GM18505 (cell line): Measurements from ENCODE around the gene UGT1A9.
"Not testable (repeated sequence)": the region's sequence is repeated elsewhere in the genome, so short reads cannot be mapped to it uniquely, and the experiment has no call there.

Experiments used
- ATAC-seq: cut with Tn5 transposase; IDR thresholded peaks from one replicate; pipeline ENCODE4 v1.9.1; 2021; ENCODE audit not compliant: unreplicated experiment
- POLR2A ChIP-seq: IDR thresholded peaks from 4 replicates; pipeline ENCODE4 v1.6.1; 2011; ENCODE audit warnings: borderline replicate concordance; ENCODE audit not compliant: insufficient read depth, insufficient read length; ENCODE audit errors: extremely low read depth

UGT1A9 gene

DNA sequence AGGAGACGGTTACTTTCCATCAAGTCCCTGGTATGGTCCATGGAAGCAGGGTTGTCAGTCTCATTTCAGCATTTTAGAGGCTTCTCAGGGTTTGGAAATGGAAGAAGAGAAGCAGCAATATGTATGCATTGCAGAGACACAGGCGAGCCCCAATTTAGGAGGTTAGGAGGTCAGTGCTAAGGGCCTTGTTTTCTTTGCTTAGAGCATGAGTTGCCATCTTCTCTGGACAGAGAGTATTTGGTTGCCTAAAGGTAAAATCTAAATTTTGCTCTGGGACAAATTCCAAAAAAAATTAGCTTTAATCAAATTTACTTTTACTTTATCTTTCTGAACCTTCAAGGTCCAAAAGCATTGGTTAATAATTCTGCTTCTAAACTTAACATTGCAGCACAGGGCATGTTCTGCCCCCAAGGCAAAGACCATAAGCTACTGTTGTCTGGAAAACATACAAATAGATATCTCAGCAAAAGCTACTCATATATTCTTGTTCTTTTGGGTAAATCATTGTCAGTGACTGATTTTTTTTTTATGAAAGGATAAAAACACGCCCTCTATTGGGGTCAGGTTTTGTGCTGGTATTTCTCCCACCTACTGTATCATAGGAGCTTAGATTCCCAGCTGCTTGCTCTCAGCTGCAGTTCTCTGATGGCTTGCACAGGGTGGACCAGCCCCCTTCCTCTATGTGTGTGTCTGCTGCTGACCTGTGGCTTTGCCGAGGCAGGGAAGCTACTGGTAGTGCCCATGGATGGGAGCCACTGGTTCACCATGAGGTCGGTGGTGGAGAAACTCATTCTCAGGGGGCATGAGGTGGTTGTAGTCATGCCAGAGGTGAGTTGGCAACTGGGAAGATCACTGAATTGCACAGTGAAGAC is at the start of gene UGT1A9:
Gene UGT1A9, plus strand, starts transcription at position 609 of the 872 bp plus-strand sequence. Its CDS starts 37 bp downstream, at position 646.
- TF ChIP-seq POLR2A, result no peak
- ATAC-seq, result no peak

DNA sequence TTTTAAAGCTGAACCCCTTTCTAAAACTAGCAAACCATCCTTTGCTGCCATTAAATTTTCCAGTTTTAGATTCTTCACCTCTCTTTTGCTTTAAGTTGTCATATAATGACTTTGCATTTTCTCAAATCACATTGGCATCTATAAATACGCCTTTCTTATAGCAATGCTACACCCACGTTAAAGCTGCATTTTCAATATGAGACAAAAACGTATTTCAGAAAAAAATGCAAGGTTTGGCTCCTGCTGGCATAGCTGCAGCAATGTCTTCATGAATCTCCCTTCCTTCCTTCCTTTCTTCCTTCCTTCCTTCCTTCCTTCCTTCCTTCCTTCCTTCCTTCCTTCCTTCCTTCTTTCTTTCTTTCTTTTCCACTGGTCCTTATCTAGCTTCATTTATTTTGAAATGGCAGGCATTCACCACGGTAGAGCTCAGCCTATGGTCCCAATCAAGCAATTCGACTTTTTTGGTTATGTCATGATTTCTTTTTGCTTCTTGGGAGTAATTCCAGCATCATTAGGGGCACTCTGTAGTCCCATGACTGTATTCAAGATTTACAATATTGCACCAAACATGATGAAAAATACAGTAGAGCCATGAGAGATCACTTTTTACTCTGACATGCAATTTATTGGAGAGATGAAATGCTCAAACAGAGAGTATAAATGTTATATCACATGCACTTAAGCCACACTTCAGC is 44.2 kb upstream of the UGT1A9 start:
- no peak for ATAC-seq
- TF ChIP-seq POLR2A, result no peak

DNA sequence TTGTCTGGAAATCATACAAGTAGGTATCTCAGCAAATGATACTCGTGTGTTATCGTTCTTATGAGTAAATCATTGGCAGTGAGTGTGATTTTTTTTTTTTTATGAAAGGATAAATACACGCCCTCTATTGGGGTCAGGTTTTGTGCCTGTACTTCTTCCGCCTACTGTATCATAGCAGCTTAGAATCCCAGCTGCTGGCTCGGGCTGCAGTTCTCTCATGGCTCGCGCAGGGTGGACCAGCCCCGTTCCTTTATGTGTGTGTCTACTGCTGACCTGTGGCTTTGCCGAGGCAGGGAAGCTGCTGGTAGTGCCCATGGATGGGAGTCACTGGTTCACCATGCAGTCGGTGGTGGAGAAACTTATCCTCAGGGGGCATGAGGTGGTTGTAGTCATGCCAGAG is 35.4 kb upstream of the UGT1A9 start, which contains the start of gene UGT1A10:
Gene UGT1A10, plus strand, starts transcription at position 143 of the 400 bp plus-strand sequence. Its CDS starts 75 bp downstream, at position 218.
- ATAC-seq, result not testable (repeated sequence)

DNA sequence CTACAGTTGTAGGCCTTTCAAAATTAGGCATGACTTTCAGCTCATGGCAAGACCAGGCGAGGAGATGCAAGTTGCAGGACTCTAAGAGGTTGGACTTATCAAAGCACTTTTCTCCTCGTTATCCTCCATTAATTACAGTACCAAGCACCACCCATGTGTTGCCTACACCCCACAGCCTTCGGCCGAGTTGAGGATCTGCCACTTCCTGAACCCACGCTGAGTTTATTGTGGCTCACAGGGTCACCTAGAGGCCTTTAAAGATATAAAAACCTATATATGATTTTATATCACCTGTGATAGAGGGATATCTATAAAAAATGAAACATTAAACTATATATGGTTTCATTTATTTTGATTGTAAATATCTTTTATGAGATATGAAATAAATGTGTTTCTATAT is 32.9 kb upstream of the UGT1A9 start:
- no peak for ATAC-seq
- TF ChIP-seq POLR2A, result no peak

DNA sequence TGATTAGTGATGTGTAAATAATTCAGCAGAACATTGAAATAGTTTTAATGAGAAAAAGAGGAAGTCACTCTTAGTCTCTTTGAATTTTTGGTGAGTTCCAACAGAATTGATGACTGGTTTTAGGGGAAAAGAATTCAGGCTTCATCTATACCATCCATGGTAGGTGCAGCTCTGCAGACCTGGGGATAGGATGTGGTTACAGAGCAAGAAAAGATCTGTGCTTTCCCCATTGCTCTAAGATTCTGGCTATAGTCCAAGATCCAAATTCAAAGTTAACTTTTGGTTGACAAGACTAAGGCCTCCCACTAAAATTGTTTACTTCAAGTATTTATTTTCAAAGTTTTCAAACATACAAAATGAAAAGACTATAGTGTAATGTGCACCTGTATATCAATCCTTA is 31.8 kb upstream of the UGT1A9 start:
- no peak for TF ChIP-seq POLR2A
- no peak for ATAC-seq

DNA sequence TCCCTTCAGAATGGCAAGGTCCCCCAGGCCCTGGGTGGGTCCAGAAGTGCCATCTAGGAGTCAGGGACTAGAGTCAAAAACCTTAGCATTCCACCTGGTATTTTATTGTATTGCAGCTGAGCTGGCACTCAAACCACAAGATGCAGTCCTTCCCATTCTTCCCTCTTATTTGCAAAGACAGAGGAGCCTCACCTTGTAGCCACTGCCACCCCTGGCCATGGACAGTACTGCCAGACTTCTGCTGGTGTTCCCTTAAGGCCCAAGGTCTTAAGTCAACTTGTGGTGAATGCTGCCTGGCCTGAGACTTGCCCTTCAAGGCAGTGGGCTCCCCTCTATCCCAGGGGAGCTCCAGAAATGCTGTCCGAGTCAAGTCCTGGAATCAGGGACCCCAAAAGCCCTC is 28.6 kb upstream of the UGT1A9 start:
- no peak for ATAC-seq
- no peak for TF ChIP-seq POLR2A

DNA sequence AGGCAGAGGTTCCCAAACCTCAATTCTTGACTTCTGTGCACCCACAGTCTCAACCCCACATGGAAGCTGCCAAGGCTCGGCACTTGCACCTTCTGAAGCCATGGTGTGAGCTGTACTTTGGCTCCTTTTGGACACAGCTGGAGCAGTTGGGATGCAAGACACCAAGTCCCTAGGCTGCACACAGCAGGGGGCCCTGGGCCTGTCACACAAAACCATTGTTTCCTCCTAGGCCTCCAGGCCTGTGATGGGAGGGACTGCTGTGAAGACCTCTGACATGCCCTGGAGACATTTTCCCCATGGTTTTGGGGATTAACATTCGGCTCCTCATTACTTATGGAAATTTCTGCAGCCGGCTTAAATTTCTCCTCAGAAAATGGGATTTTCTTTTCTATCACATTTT is 25.7 kb upstream of the UGT1A9 start:
- ATAC-seq, result not testable (repeated sequence)

DNA sequence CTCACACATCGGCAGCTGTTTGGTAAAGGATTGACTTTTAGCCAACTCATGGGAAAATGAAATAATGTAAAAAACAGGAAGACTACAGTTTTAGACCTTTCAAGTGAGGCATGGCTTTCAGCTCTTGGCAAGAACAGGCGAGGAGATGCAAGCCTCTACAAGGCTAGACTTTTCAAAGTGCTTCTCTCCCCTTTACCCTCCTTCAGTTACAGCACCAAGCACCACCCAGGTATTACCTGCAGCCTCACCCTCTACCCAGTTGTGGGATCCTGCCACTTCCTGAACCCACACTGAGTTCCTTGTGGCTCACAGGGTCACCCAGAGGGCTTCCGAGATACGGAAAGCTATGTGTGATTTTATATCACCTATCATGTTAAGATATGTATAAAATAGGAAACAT is 20.7 kb upstream of the UGT1A9 start:
- no peak for ATAC-seq
- TF ChIP-seq POLR2A, result no peak

DNA sequence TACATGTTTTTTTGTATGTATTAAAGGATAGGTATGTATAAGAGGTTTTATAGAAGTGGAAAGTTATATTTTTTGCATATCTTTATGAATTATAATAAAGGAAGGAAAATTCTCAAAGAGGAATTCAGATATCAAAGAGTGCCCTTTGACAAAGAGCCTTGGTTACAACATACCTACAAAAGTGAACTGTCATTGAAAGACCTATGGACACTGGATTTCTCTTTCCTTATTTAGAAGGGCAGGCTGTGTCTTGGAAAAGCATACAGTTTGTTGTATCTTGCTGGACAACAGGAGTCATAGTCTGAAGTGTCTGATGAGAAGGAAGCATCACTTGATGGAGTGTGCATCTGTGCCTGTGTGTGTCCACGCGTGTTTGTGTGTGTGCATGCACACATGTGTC is 20.3 kb upstream of the UGT1A9 start:
- TF ChIP-seq POLR2A, result no peak
- ATAC-seq, result no peak

DNA sequence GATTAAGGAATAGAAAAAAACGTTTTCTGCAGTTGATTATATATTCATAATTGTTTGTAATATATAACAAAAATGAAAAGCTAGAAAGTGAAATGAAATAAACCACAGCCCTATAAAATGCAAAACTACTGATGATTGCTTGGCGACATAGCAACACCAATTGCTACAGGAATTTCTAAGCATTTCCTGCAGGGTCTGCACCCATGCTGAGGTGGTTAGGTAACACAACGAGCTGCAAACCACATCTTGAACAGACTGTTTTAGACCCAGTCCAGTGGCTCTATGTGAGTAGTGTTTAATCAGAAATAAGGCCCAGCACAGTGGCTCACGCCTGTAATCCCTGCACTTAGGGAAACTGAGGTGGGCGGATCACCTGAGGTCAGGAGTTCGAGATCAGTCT is 17.2 kb upstream of the UGT1A9 start:
- no peak for TF ChIP-seq POLR2A
- ATAC-seq, result no peak

DNA sequence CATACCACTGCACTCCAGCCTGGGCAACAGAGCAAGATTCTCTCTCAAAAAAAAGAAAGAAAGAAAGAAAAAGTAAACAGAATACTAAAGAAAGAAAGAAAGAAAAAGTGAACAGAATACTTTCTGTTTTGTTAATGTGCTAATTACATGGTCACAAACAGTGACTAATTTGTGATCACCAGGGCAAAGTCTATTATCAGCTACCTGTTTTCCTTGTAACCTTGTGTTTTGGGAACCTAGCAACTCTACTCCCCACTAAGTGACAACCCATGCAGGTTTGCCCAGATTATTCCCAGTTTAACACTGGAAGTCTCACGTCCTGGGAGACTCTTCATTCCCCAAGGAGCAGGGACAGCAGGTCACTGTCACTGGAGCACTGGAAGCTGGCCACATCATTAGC is 16.7 kb upstream of the UGT1A9 start:
- no peak for ATAC-seq
- no peak for TF ChIP-seq POLR2A

DNA sequence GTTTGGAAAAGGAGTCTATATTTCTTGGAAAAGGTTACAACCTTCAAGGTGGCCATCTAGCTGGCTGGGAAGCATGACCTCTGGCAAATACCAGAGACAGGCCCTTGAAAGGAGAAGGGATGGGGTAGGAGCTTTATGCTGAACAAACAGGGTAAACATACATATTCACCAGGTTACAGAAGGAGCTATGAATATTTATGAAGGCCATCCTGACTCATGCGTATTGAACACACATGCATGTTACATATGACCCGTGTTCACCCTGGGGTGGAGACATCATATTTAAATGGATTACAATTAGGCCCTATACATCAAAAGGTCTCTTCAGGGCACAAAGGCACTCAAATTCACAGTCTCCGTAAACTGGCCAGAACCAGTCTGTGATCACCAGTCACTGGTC is 15.8 kb upstream of the UGT1A9 start:
- ATAC-seq, result not testable (repeated sequence)

DNA sequence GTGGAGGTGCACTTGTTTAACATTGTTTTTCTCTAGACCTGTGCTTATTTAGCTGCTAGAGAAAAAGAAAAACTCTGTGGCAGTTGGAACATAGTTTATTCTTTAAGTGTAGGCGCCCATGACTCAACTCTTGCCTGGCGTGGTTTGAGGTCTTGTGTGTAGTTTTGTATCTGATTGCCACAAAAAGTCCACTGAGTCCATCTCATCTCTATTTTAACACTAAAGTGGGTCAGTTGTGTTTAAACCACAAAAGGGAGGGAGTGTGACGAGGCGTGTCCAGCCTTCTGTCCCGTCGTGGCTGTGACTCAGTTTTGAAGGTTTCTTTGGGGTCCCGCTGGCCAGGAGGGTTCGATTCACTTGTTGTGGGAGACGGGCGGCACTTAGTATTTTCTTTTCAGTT is 15.3 kb upstream of the UGT1A9 start:
- TF ChIP-seq POLR2A, result no peak
- ATAC-seq, result no peak

DNA sequence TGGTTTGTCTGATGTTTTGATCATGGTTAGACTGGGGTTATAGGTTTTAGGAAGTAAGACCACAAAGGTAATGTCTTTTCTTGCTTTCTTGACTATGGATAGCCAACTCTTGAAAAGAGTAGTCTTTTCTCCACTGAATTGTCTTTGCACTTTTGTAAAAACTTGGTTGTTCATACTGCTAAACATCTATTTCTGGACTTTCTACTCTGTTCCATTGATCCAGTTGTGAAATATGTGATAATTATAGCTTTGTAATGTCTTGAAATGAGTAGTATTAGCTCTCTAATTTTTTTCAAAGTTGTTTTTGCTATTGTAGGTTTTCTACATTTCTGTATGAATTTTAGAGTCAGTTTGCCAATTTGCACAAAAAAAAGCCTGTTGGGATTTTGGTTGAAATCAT is 13.1 kb upstream of the UGT1A9 start:
- ATAC-seq, result no peak

More for the DNA sequence above, 13.1 kb upstream of the UGT1A9 start:
- no peak for TF ChIP-seq POLR2A
